ENCODE measurements around the gene RASEF.

RASEF gene

GRCh38 chr9:83000765-83001164 is 62.2 kb downstream of the RASEF start:
- no peaks in the 10 kb centered on the region for H3K9me3 ChIP-seq (ENCODE audit: control insufficient read depth, insufficient read depth, low read length)
- H3K79me2 ChIP-seq (ENCODE audit: control insufficient read depth, low read length), result no peaks in the 10 kb centered on the region
- H3K36me3 ChIP-seq (ENCODE audit: control insufficient read depth, low read length), result no peaks in the 10 kb centered on the region
- H3K27ac ChIP-seq (ENCODE audit: low read depth, low read length), result no peak overlapping the region
- H3F3A ChIP-seq (ENCODE audit: control insufficient read depth, insufficient read depth), result no peaks in the 10 kb centered on the region
- H3K9me2 ChIP-seq (replicated peaks; ENCODE audit: control insufficient read depth, low read length), result no peaks in the 10 kb centered on the region
- H4K20me1 ChIP-seq (ENCODE audit: control insufficient read depth, insufficient read depth, low read depth, low read length), result no peaks in the 10 kb centered on the region
- no peak overlapping the region for H3K4me2 ChIP-seq (ENCODE audit: low read length)
- H3K27me3 ChIP-seq (ENCODE audit: control insufficient read depth, low read length), result no peaks in the 10 kb centered on the region
- no peak for TF ChIP-seq CTCF (IDR thresholded peaks at IDR 0.05; ENCODE audit: low read depth, low read length, poor library complexity, severe bottlenecking)
- no peak for TF ChIP-seq EZH2phosphoT487 (IDR thresholded peaks at IDR 0.05; ENCODE audit: borderline replicate concordance, low read length)
- no peaks in the 10 kb centered on the region for H3K4me1 ChIP-seq (ENCODE audit: control insufficient read depth, low read length)
- H3K4me3 ChIP-seq (ENCODE audit: low read length), result no peak overlapping the region

- no peaks in the 10 kb centered on the region for H3K4me1 ChIP-seq (ENCODE audit: control insufficient read depth, low read length)
- no peak overlapping the region for H3K4me3 ChIP-seq (ENCODE audit: low read length)
- no peaks in the 10 kb centered on the region for H3K27me3 ChIP-seq (ENCODE audit: control insufficient read depth, low read length)
- no peaks in the 10 kb centered on the region for H3K36me3 ChIP-seq (ENCODE audit: control insufficient read depth, low read length)
- no peaks in the 10 kb centered on the region for H3K79me2 ChIP-seq (ENCODE audit: control insufficient read depth, low read length)
- no peaks in the 10 kb centered on the region for H3K9me3 ChIP-seq (ENCODE audit: control insufficient read depth, insufficient read depth, low read length)
- no peaks in the 10 kb centered on the region for H4K20me1 ChIP-seq (ENCODE audit: control insufficient read depth, insufficient read depth, low read depth, low read length)
- TF ChIP-seq EZH2phosphoT487 (IDR thresholded peaks at IDR 0.05; ENCODE audit: borderline replicate concordance, low read length) (no peak), CTCF (IDR thresholded peaks at IDR 0.05; ENCODE audit: low read depth, low read length, poor library complexity, severe bottlenecking) (no peak)
- H3K4me2 ChIP-seq (ENCODE audit: low read length), result no peak overlapping the region
- no peaks in the 10 kb centered on the region for H3K9me2 ChIP-seq (replicated peaks; ENCODE audit: control insufficient read depth, low read length)
- no peak overlapping the region for H3K27ac ChIP-seq (ENCODE audit: low read depth, low read length)
- H3F3A ChIP-seq (ENCODE audit: control insufficient read depth, insufficient read depth), result no peaks in the 10 kb centered on the region
Measured at GRCh38 chr9:82998409-82998808, 64.5 kb downstream of the RASEF start.

GRCh38 chr9:82997476-82998140 is 65.3 kb downstream of the RASEF start:
- no peaks in the 10 kb centered on the region for H3K4me1 ChIP-seq (ENCODE audit: control insufficient read depth, low read length)
- H3K9me2 ChIP-seq (replicated peaks; ENCODE audit: control insufficient read depth, low read length), result no peaks in the 10 kb centered on the region
- no peaks in the 10 kb centered on the region for H3F3A ChIP-seq (ENCODE audit: control insufficient read depth, insufficient read depth)
- no peaks in the 10 kb centered on the region for H3K9me3 ChIP-seq (ENCODE audit: control insufficient read depth, insufficient read depth, low read length)
- no peak for TF ChIP-seq EZH2phosphoT487 (IDR thresholded peaks at IDR 0.05; ENCODE audit: borderline replicate concordance, low read length)
- TF ChIP-seq CTCF (IDR thresholded peaks at IDR 0.05; ENCODE audit: low read depth, low read length, poor library complexity, severe bottlenecking), result no peak
- H3K79me2 ChIP-seq (ENCODE audit: control insufficient read depth, low read length), result no peaks in the 10 kb centered on the region
- H3K4me2 ChIP-seq (ENCODE audit: low read length), result no peak overlapping the region
- no peak overlapping the region for H3K4me3 ChIP-seq (ENCODE audit: low read length)
- no peaks in the 10 kb centered on the region for H4K20me1 ChIP-seq (ENCODE audit: control insufficient read depth, insufficient read depth, low read depth, low read length)
- no peaks in the 10 kb centered on the region for H3K27me3 ChIP-seq (ENCODE audit: control insufficient read depth, low read length)
- H3K27ac ChIP-seq (ENCODE audit: low read depth, low read length), result no peak overlapping the region
- no peaks in the 10 kb centered on the region for H3K36me3 ChIP-seq (ENCODE audit: control insufficient read depth, low read length)

All from DOHH2 (cell line).